NCI-H146 (cell line): ENCODE data around the gene PPP1R1B.

Source experiments
- DNase-seq: peaks from one replicate; lab custom pipeline; 2025; lab: John Stamatoyannopoulos, UW

PPP1R1B gene

DNA sequence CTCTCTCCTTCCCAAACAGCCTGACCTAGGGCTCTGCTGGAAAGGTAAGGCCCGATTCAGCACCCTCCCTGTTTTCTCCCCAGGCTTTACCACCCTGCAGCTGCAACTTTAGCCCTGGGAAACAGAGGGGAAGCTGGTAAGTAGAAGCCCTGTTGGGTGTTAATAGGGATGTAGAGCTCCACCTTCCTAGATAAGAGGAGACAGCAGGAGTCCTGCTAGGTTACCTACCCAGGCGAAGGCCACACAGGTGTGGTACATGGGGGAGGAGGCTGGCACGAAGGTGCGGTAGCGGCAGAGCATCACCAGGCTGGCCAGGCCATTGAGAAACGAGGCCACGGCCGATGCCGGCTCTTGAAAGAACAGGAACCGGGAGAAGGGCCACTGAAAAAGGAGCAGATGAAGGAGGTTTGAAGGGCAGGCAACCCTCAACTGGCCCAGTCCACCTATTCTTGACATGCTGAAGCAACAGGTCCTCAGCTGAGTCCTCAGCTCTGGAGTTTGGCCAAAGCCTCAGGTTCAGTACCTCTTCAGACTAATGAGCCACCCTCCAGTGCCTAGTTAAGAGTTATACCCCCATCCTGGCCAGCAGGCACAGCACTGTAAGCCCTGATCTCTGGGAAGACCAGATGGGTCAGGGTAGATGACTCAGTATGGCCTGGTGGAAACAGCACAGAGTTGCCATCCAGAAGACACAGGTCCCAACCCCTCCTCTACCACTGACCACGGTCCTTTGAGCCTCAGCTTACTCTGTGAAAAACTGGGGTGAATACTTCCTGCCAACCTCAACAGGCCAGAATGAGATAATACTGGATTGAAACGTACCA is 57.8 kb downstream of the PPP1R1B start:
- no peak for DNase-seq
